Activated CD4-positive, CD25-positive, alpha-beta regulatory T cell treated with anti-CD3 and anti-CD28 coated beads, Interleukin-2, amount 50 U/mL, for 72 hours (primary cell): Measurements from ENCODE around the gene ALDH3B2.
"Not testable (repeated sequence)": the region's sequence is repeated elsewhere in the genome, so short reads cannot be mapped to it uniquely, and the experiment has no call there.

Experiments
- DNase-seq: peaks from one replicate; pipeline ENCODE4 v3.0.0; 2021

Gene ALDH3B2

GRCh38 chr11:67628710-67629385 is 45.6 kb downstream of the ALDH3B2 start:
- no peak for DNase-seq

GRCh38 chr11:67627812-67628624 is 46.4 kb downstream of the ALDH3B2 start:
- DNase-seq = no peak

GRCh38 chr11:67627441-67627811 is 47.0 kb downstream of the ALDH3B2 start:
- DNase-seq = no peak

GRCh38 chr11:67626970-67627369 is 47.5 kb downstream of the ALDH3B2 start:
- no peak for DNase-seq

- DNase-seq = not testable (repeated sequence)
Measured at GRCh38 chr11:67626131-67626833, 48.1 kb downstream of the ALDH3B2 start.

GRCh38 chr11:67623795-67624194 is 50.6 kb downstream of the ALDH3B2 start:
- DNase-seq = not testable (repeated sequence)

- not testable (repeated sequence) for DNase-seq
Measured at GRCh38 chr11:67622905-67623304, 51.5 kb downstream of the ALDH3B2 start.

- DNase-seq = not testable (repeated sequence)
Measured at GRCh38 chr11:67621928-67622327, 52.5 kb downstream of the ALDH3B2 start.

GRCh38 chr11:67620621-67621020 is 53.8 kb downstream of the ALDH3B2 start:
- DNase-seq = not testable (repeated sequence)

- DNase-seq = not testable (repeated sequence)
Measured at GRCh38 chr11:67619683-67620618, 54.5 kb downstream of the ALDH3B2 start.

GRCh38 chr11:67618901-67619659 is 55.3 kb downstream of the ALDH3B2 start:
- not testable (repeated sequence) for DNase-seq

- DNase-seq = no peak
Measured at GRCh38 chr11:67617243-67617953, 57.0 kb downstream of the ALDH3B2 start.

- no peak for DNase-seq
Measured at GRCh38 chr11:67616431-67617242, 57.8 kb downstream of the ALDH3B2 start.

GRCh38 chr11:67615728-67616430 is 58.5 kb downstream of the ALDH3B2 start:
- DNase-seq = no peak

GRCh38 chr11:67614730-67615714 is 59.4 kb downstream of the ALDH3B2 start:
- peak; percentile 65 for DNase-seq

- peak; percentile 82 for DNase-seq
Measured at GRCh38 chr11:67613960-67614715, 60.3 kb downstream of the ALDH3B2 start.

- DNase-seq = no peak
Measured at GRCh38 chr11:67613313-67613959, 61.0 kb downstream of the ALDH3B2 start.
